ENCODE data around the gene CLIC3. TPM values are rescaled to one million over a fixed set of nuclear protein-coding genes. Genes with fewer than 3 reads are reported as not detected.
A peak's percentile ranks its signal among the peaks of the same experiment; 100 is the strongest.

The CLIC3 gene
- total and polyA plus RNA-seq, 4 donors, result 17.2 to 115 (median 81.1) TPM

DNA sequence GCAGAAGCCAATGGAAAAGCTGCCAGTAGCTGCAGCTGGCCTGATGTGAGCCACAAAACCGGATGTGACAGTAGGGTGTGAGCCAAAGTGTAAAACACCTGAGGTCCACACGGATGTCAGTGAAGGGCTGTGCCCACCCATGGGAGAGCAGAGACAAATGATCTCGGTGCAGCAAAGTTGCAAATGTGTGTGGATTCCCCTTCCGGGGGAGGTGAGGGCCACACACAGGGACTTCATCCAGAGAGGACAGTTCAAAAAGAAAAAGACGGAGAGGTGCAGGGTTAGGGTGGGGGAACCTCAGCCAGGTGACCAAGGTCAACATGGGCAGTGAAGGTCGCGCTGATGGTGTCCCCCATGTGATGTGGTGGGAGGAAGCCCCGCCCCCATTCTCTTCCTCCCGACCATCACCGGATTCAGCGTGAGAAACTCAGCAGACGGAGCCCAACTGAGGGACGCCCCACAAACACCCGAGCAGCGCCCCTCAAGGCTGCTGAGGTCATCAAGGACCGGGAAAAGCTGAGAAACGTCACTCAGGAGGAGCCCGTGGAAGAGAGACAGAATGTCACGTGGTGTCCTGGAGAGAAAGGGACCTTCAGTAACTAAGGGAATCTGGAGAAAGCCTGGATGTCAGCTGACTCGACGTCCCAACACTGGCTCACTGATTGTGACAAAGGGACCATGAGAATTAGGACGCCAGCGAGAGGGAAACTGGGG is 30.4 kb downstream of the CLIC3 start:
- TF ChIP-seq, protein P1, sequence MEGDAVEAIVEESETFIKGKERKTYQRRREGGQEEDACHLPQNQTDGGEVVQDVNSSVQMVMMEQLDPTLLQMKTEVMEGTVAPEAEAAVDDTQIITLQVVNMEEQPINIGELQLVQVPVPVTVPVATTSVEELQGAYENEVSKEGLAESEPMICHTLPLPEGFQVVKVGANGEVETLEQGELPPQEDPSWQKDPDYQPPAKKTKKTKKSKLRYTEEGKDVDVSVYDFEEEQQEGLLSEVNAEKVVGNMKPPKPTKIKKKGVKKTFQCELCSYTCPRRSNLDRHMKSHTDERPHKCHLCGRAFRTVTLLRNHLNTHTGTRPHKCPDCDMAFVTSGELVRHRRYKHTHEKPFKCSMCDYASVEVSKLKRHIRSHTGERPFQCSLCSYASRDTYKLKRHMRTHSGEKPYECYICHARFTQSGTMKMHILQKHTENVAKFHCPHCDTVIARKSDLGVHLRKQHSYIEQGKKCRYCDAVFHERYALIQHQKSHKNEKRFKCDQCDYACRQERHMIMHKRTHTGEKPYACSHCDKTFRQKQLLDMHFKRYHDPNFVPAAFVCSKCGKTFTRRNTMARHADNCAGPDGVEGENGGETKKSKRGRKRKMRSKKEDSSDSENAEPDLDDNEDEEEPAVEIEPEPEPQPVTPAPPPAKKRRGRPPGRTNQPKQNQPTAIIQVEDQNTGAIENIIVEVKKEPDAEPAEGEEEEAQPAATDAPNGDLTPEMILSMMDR (IDR thresholded peaks at IDR 0.05; ENCODE audit: control extremely low read depth, extremely low read depth), result no peak
- ATAC-seq (ENCODE audit: insufficient read depth, low FRiP score) (no peak), DNase-seq (peak in 1 of 3 donors; percentile 20)
- no peak overlapping the region for H3K9ac ChIP-seq (ENCODE audit: insufficient read depth in 1 of 2, low read length in 2 of 2)
- H3K4me1 ChIP-seq (ENCODE audit: control insufficient read depth in 5 of 5, insufficient read depth in 5 of 5, low read length in 5 of 5), result peaks cover 0 to 18% (median 5%) of the 10 kb centered on the region in 5 donors
- H3K4me3 ChIP-seq, result no peak overlapping the region
- H3K36me3 ChIP-seq (ENCODE audit: control insufficient read depth in 4 of 4, insufficient read depth in 4 of 4, low read length in 4 of 4), result no peaks in the 10 kb centered on the region
- 20 to 26% methylated on average over 21 to 23 of the region's 23 CpGs for WGBS, 2 donors
- H3K27me3 ChIP-seq (ENCODE audit: control insufficient read depth in 3 of 3, insufficient read depth in 3 of 3, low read length in 2 of 3), result no peaks in the 10 kb centered on the region
- no peaks in the 10 kb centered on the region for H3K9me3 ChIP-seq (ENCODE audit: control insufficient read depth in 4 of 4, insufficient read depth in 3 of 4, low read length in 3 of 4)
- no peak overlapping the region for H3K27ac ChIP-seq (ENCODE audit: low read depth in 1 of 2, low read length in 1 of 2)

DNA sequence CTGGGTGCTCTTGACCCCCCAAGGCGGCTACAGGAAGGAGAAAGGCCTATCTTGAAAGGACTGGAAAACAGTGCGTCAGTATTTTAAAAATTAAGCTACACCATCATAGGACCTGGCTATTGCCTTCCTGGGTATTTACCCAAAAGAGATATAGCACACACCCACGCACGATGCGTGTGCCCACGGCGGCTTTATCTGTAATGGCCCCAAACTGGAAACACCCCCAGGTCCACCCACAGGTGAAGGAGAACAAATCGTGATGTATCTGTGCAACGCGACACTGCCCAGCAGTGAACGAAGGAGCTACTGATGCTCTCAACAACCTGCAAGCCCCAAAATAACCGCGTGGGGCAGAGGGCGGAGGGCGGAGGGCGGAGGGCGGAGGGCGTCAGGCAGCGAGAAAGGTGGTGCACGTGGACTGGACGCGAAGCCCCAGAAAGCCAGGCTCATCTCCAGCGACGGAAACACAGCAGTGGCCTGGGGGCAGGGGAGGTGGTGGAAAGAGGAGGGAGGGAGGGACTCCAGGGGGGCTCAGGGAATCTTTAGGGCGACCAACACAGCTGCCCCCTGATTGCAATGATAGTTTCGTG is 31.4 kb downstream of the CLIC3 start:
- 88% methylated on average over 26 of the region's 26 CpGs for WGBS, 2 donors
- Histone ChIP-seq H3K27ac (ENCODE audit: low read depth in 1 of 2, low read length in 1 of 2) (no peak overlapping the region), H3K4me1 (ENCODE audit: control insufficient read depth in 5 of 5, insufficient read depth in 5 of 5, low read length in 5 of 5) (peaks cover 0 to 10% (median 5%) of the 10 kb centered on the region in 5 donors), H3K9me3 (ENCODE audit: control insufficient read depth in 4 of 4, insufficient read depth in 3 of 4, low read length in 3 of 4) (no peaks in the 10 kb centered on the region), H3K27me3 (ENCODE audit: control insufficient read depth in 3 of 3, insufficient read depth in 3 of 3, low read length in 2 of 3) (no peaks in the 10 kb centered on the region), H3K9ac (ENCODE audit: insufficient read depth in 1 of 2, low read length in 2 of 2) (no peak overlapping the region), H3K36me3 (ENCODE audit: control insufficient read depth in 4 of 4, insufficient read depth in 4 of 4, low read length in 4 of 4) (no peaks in the 10 kb centered on the region), H3K4me3 (no peak overlapping the region)
- TF ChIP-seq, protein P1 (IDR thresholded peaks at IDR 0.05; ENCODE audit: control extremely low read depth, extremely low read depth), result no peak
- DNase-seq (no peak), ATAC-seq (ENCODE audit: insufficient read depth, low FRiP score) (no peak)

DNA sequence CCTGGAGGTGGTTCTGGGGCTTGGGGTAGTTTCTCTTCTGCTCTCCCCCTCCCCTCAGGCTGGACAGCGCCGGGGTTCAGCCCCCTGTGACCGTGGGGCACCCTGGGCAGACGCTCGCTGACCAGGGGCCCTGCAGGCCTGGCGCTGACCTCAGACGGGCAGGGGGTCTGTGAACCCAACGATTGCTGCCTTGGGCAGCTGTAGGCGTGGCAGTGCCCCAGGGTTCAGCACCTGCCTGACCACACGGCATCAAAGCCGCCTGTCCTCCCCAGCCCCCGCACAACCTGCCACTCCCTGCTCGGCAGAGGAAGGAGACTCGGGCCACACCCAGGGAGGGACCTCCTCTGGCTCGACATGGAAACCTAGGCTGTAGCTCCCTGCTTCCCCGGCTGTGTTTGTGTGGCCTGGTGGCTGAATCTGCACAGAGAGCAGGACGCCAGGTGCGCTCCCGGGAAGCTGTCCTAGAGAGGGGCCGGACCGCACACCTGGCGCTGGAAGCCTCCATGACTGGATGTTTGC is 32.1 kb downstream of the CLIC3 start:
- 67 to 79% methylated on average over 20 to 22 of the region's 22 CpGs for WGBS, 2 donors
- H3K36me3 ChIP-seq (ENCODE audit: control insufficient read depth in 4 of 4, insufficient read depth in 4 of 4, low read length in 4 of 4), result no peaks in the 10 kb centered on the region
- no peaks in the 10 kb centered on the region for H3K27me3 ChIP-seq (ENCODE audit: control insufficient read depth in 3 of 3, insufficient read depth in 3 of 3, low read length in 2 of 3)
- ATAC-seq (ENCODE audit: insufficient read depth, low FRiP score), result no peak
- no peak overlapping the region for H3K4me3 ChIP-seq
- TF ChIP-seq, protein P1 (IDR thresholded peaks at IDR 0.05; ENCODE audit: control extremely low read depth, extremely low read depth), result no peak
- no peaks in the 10 kb centered on the region for H3K9me3 ChIP-seq (ENCODE audit: control insufficient read depth in 4 of 4, insufficient read depth in 3 of 4, low read length in 3 of 4)
- no peak overlapping the region for H3K9ac ChIP-seq (ENCODE audit: insufficient read depth in 1 of 2, low read length in 2 of 2)
- DNase-seq, result no peak
- H3K27ac ChIP-seq (ENCODE audit: low read depth in 1 of 2, low read length in 1 of 2), result no peak overlapping the region
- peaks cover 0 to 8% (median 5%) of the 10 kb centered on the region in 5 donors for H3K4me1 ChIP-seq (ENCODE audit: control insufficient read depth in 5 of 5, insufficient read depth in 5 of 5, low read length in 5 of 5)

All from lung (tissue), 12 donors.